WTC11 (cell line): ENCODE results near the gene TACC2. TPM values are rescaled to one million over a fixed set of nuclear protein-coding genes. Genes with fewer than 3 reads are reported as not detected.

ENCODE experiments used
- ATAC-seq: fragments of 200-7000 bp; cut with Tn5 transposase; 2 replicates; pipeline ENCODE4 v1.10.0; 2021; ENCODE audit warnings: mild to moderate bottlenecking, moderate library complexity
- CTCF ChIA-PET: fragments of 300-600 bp; sonication (Branson Sonifier 250); formaldehyde crosslinking; loops from one replicate; lab custom pipeline; 2021; ENCODE audit warnings: antibody characterized with exemption; lab: Charles Lee
- POLR2A ChIA-PET: fragments of 350-600 bp; sonication (Branson Sonifier 250); formaldehyde crosslinking; loops from one replicate; lab custom pipeline; 2021; ENCODE audit warnings: antibody characterized with exemption; lab: Charles Lee
- DNase-seq: peaks from one replicate; pipeline ENCODE4 v3.0.0; 2021; ENCODE audit warnings: low spot score
- H3K27ac Mint-ChIP-seq: 2 replicates; pipeline ENCODE4 v1.8.0; 2021; ENCODE audit warnings: mixed read lengths
- H3K27me3 Mint-ChIP-seq: 2 replicates; pipeline ENCODE4 v1.8.0; 2021; ENCODE audit warnings: low read depth, mild to moderate bottlenecking, moderate library complexity, mixed read lengths
- H3K36me3 Mint-ChIP-seq: 2 replicates; pipeline ENCODE4 v1.8.0; 2021; ENCODE audit warnings: mixed read lengths
- H3K4me1 Mint-ChIP-seq: 2 replicates; pipeline ENCODE4 v1.8.0; 2022; ENCODE audit warnings: mixed read lengths
- H3K4me3 Mint-ChIP-seq: 2 replicates; pipeline ENCODE4 v1.8.0; 2021; ENCODE audit warnings: mild to moderate bottlenecking, moderate library complexity, mixed read lengths
- H3K9me3 Mint-ChIP-seq: 2 replicates; pipeline ENCODE4 v1.8.0; 2021; ENCODE audit warnings: mixed read lengths
- CREM ChIP-seq: sonication (generic); formaldehyde crosslinking; IDR thresholded peaks from 2 replicates; pipeline ENCODE4 v1.8.1; 2022; ENCODE audit warnings: mild to moderate bottlenecking, missing genetic modification reagents, moderate library complexity
- EMX1 ChIP-seq: fragments of 250-450 bp; sonication (Bioruptor Pico); IDR thresholded peaks from 2 replicates; pipeline ENCODE4 v1.8.0; 2021; ENCODE audit warnings: mild to moderate bottlenecking
- JAZF1 ChIP-seq: fragments of 250-450 bp; sonication (Bioruptor Pico); IDR thresholded peaks from 2 replicates; pipeline ENCODE4 v1.9.0; 2021; ENCODE audit warnings: moderate library complexity, mild to moderate bottlenecking, inconsistent platforms
- KAT7 ChIP-seq: sonication (generic); formaldehyde crosslinking; IDR thresholded peaks from 2 replicates; pipeline ENCODE4 v1.8.1; 2023; ENCODE audit warnings: missing genetic modification reagents, mild to moderate bottlenecking, borderline replicate concordance
- MYBL2 ChIP-seq: sonication (generic); formaldehyde crosslinking; IDR thresholded peaks from 2 replicates; pipeline ENCODE4 v1.8.1; 2023; ENCODE audit warnings: mild to moderate bottlenecking, moderate library complexity, missing genetic modification reagents
- NR2C2 ChIP-seq: sonication (generic); formaldehyde crosslinking; IDR thresholded peaks from 2 replicates; pipeline ENCODE4 v1.8.0; 2022; ENCODE audit warnings: mild to moderate bottlenecking, missing genetic modification reagents
- PRRX2 ChIP-seq: fragments of 250-450 bp; sonication (Bioruptor Pico); IDR thresholded peaks from 2 replicates; pipeline ENCODE4 v1.8.0; 2021; ENCODE audit warnings: mild to moderate bottlenecking
- RELA ChIP-seq: sonication (generic); formaldehyde crosslinking; IDR thresholded peaks from 2 replicates; pipeline ENCODE4 v1.8.1; 2022; ENCODE audit warnings: missing genetic modification reagents, mild to moderate bottlenecking, borderline replicate concordance
- SMAD3 ChIP-seq: sonication (generic); formaldehyde crosslinking; IDR thresholded peaks from 2 replicates; pipeline ENCODE4 v1.8.0; 2022; ENCODE audit warnings: missing genetic modification reagents, mild to moderate bottlenecking, borderline replicate concordance
- SP1 ChIP-seq: sonication (generic); formaldehyde crosslinking; conservative IDR thresholded peaks from 2 replicates; pipeline ENCODE4 v1.8.1; 2022; ENCODE audit warnings: missing genetic modification reagents
- TCF7 ChIP-seq: sonication (generic); formaldehyde crosslinking; IDR thresholded peaks from 2 replicates; pipeline ENCODE4 v1.8.0; 2022; ENCODE audit warnings: mild to moderate bottlenecking, low read depth, missing genetic modification reagents, moderate library complexity
- TEAD1 ChIP-seq: sonication (generic); formaldehyde crosslinking; IDR thresholded peaks from 2 replicates; pipeline ENCODE4 v1.8.0; 2022; ENCODE audit warnings: mild to moderate bottlenecking, missing genetic modification reagents
- USF2 ChIP-seq: sonication (generic); formaldehyde crosslinking; IDR thresholded peaks from 2 replicates; pipeline ENCODE4 v1.8.1; 2023; ENCODE audit warnings: mild to moderate bottlenecking, missing genetic modification reagents, moderate library complexity
- ZBTB43 ChIP-seq: sonication (generic); formaldehyde crosslinking; IDR thresholded peaks from 2 replicates; pipeline ENCODE4 v1.8.1; 2023; ENCODE audit warnings: mild to moderate bottlenecking, missing genetic modification reagents
- ZNF232 ChIP-seq: sonication (generic); formaldehyde crosslinking; IDR thresholded peaks from 2 replicates; pipeline ENCODE4 v1.8.0; 2022; ENCODE audit warnings: mild to moderate bottlenecking, missing genetic modification reagents
- ZNF263 ChIP-seq: sonication (generic); formaldehyde crosslinking; IDR thresholded peaks from 2 replicates; pipeline ENCODE4 v1.8.1; 2022; ENCODE audit warnings: low read depth, mild to moderate bottlenecking, moderate library complexity, missing genetic modification reagents
- ZNF423 ChIP-seq: fragments of 250-450 bp; sonication (Bioruptor Pico); IDR thresholded peaks from 2 replicates; pipeline ENCODE4 v2.1.2; 2022; ENCODE audit warnings: mild to moderate bottlenecking, moderate library complexity
- total RNA-seq: library from RNA; stranded (reverse); gene quantifications from 3 replicates; pipeline ENCODE4 v1.2.3, GENCODE V29; 2021
- TF ChIP-seq, protein P1 (sequence below): sonication (generic); formaldehyde crosslinking; IDR thresholded peaks from 2 replicates; pipeline ENCODE4 v1.8.0; 2022; ENCODE audit warnings: mild to moderate bottlenecking, missing genetic modification reagents
- TF ChIP-seq, protein P2 (sequence below): sonication (generic); formaldehyde crosslinking; conservative IDR thresholded peaks from 2 replicates; pipeline ENCODE4 v1.8.1; 2022; ENCODE audit warnings: mild to moderate bottlenecking, missing genetic modification reagents
- TF ChIP-seq, protein P3 (sequence below): sonication (generic); formaldehyde crosslinking; IDR thresholded peaks from 2 replicates; pipeline ENCODE4 v1.8.0; 2022; ENCODE audit warnings: mild to moderate bottlenecking, missing genetic modification reagents
- TF ChIP-seq, protein P4 (sequence below): sonication (generic); formaldehyde crosslinking; IDR thresholded peaks from 2 replicates; pipeline ENCODE4 v1.8.0; 2023; ENCODE audit warnings: missing genetic modification reagents
- TF ChIP-seq, protein P5 (sequence below): sonication (generic); formaldehyde crosslinking; IDR thresholded peaks from 2 replicates; pipeline ENCODE4 v1.8.0; 2022; ENCODE audit warnings: mild to moderate bottlenecking, missing genetic modification reagents
- TF ChIP-seq, protein P6 (sequence below): sonication (generic); formaldehyde crosslinking; IDR thresholded peaks from 2 replicates; pipeline ENCODE4 v1.8.1; 2023; ENCODE audit warnings: mild to moderate bottlenecking, missing genetic modification reagents, moderate library complexity

The TACC2 gene
- total RNA-seq, 1 experiment from 2014 or later = 28.9 TPM

DNA sequence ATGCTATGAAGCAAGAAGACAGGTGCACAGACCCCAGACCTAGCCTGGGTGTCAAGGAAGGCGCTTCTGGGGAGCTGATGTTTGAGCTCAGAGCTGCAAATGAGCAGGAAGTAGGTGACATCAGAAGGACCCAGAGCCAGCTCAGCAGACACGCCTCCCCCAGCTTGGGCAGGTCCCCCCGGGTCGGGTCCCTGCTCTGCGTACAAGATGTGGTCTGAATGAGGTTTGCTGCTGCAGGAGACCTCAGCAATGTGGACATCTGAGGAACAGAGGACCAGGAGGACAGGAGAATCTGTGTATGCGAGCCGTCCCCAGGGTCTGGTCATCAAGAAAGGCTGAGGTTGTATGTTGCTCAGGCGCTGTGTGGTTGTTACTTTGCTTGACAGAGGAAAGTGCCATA is 51.8 kb downstream of the TACC2 start (continued):
- TF ChIP-seq TEAD1 (CRISPR knock-in tag) (no peak), PRRX2 (CRISPR knock-in tag) (no peak), MYBL2 (CRISPR knock-in tag) (no peak), CREM (CRISPR knock-in tag) (no peak), NR2C2 (CRISPR knock-in tag) (no peak), ZNF263 (CRISPR knock-in tag) (no peak), ZNF232 (CRISPR knock-in tag) (no peak)
- TF ChIP-seq, protein P1, sequence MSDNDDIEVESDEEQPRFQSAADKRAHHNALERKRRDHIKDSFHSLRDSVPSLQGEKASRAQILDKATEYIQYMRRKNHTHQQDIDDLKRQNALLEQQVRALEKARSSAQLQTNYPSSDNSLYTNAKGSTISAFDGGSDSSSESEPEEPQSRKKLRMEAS = no peak
- TF ChIP-seq, protein P2, sequence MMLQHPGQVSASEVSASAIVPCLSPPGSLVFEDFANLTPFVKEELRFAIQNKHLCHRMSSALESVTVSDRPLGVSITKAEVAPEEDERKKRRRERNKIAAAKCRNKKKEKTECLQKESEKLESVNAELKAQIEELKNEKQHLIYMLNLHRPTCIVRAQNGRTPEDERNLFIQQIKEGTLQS (CRISPR knock-in tag) = no peak
- TF ChIP-seq, protein P3, sequence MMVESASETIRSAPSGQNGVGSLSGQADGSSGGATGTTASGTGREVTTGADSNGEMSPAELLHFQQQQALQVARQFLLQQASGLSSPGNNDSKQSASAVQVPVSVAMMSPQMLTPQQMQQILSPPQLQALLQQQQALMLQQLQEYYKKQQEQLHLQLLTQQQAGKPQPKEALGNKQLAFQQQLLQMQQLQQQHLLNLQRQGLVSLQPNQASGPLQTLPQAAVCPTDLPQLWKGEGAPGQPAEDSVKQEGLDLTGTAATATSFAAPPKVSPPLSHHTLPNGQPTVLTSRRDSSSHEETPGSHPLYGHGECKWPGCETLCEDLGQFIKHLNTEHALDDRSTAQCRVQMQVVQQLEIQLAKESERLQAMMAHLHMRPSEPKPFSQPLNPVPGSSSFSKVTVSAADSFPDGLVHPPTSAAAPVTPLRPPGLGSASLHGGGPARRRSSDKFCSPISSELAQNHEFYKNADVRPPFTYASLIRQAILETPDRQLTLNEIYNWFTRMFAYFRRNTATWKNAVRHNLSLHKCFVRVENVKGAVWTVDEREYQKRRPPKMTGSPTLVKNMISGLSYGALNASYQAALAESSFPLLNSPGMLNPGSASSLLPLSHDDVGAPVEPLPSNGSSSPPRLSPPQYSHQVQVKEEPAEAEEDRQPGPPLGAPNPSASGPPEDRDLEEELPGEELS (CRISPR knock-in tag) = no peak

- Mint-ChIP-seq H3K36me3 (no peaks in the 10 kb centered on the region), H3K4me1 (peaks cover 22% of the 10 kb centered on the region), H3K9me3 (no peaks in the 10 kb centered on the region), H3K4me3 (no peak overlapping the region), H3K27me3 (no peaks in the 10 kb centered on the region), H3K27ac (no peak overlapping the region)
- ChIA-PET POLR2A (no interaction called here), CTCF (interaction anchor here (6.0 kb wide), 1 partner anchor 9 kb away, joined by 35 read pairs; no protein-coding TSS in a partner anchor)
- DNase-seq (no peak), ATAC-seq (no peak)
- TF ChIP-seq RELA (CRISPR knock-in tag) = no peak
- TF ChIP-seq, protein P4, sequence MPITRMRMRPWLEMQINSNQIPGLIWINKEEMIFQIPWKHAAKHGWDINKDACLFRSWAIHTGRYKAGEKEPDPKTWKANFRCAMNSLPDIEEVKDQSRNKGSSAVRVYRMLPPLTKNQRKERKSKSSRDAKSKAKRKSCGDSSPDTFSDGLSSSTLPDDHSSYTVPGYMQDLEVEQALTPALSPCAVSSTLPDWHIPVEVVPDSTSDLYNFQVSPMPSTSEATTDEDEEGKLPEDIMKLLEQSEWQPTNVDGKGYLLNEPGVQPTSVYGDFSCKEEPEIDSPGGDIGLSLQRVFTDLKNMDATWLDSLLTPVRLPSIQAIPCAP (CRISPR knock-in tag) = no peak
- no peak for TF ChIP-seq TCF7 (CRISPR knock-in tag)
- TF ChIP-seq ZBTB43 (CRISPR knock-in tag) = no peak
- no peak for TF ChIP-seq JAZF1 (CRISPR knock-in tag)
- TF ChIP-seq, protein P1 = no peak
- no peak for TF ChIP-seq ZNF423 (CRISPR knock-in tag)
- TF ChIP-seq SP1 (CRISPR knock-in tag) = no peak
- TF ChIP-seq, protein P5, sequence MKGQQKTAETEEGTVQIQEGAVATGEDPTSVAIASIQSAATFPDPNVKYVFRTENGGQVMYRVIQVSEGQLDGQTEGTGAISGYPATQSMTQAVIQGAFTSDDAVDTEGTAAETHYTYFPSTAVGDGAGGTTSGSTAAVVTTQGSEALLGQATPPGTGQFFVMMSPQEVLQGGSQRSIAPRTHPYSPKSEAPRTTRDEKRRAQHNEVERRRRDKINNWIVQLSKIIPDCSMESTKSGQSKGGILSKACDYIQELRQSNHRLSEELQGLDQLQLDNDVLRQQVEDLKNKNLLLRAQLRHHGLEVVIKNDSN (CRISPR knock-in tag) = no peak
- TF ChIP-seq, protein P6, sequence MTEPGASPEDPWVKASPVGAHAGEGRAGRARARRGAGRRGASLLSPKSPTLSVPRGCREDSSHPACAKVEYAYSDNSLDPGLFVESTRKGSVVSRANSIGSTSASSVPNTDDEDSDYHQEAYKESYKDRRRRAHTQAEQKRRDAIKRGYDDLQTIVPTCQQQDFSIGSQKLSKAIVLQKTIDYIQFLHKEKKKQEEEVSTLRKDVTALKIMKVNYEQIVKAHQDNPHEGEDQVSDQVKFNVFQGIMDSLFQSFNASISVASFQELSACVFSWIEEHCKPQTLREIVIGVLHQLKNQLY (CRISPR knock-in tag) = no peak
- no peak for TF ChIP-seq SMAD3 (CRISPR knock-in tag)
- TF ChIP-seq EMX1 (CRISPR knock-in tag) = no peak
- no peak for TF ChIP-seq KAT7
- TF ChIP-seq USF2 (CRISPR knock-in tag) = no peak
Observed at GRCh38 chr10:122042836-122043235, 53.9 kb downstream of the TACC2 start.
